Activated CD4-positive, alpha-beta T cell treated with anti-CD3 and anti-CD28 coated beads for 36 hours (primary cell): Measurements from ENCODE around the gene ITIH1. TPM values are rescaled to one million over a fixed set of nuclear protein-coding genes. Genes with fewer than 3 reads are reported as not detected.

Source experiments
- ATAC-seq: fragments of 200-7000 bp; cut with Tn5 transposase; one replicate; pipeline ENCODE4 v1.10.0; 2021; ENCODE audit warnings: mild to moderate bottlenecking, moderate library complexity
- CTCF ChIA-PET: fragments of 350-600 bp; sonication (Branson Sonifier 250); formaldehyde crosslinking; loops from one replicate; lab custom pipeline; 2021; ENCODE audit warnings: antibody characterized with exemption; lab: Charles Lee
- POLR2A ChIA-PET: fragments of 350-600 bp; sonication (Branson Sonifier 250); formaldehyde crosslinking; loops from one replicate; lab custom pipeline; 2021; ENCODE audit warnings: antibody characterized with exemption, inconsistent platforms; lab: Charles Lee
- DNase-seq: peaks from one replicate; pipeline ENCODE4 v3.0.0-alpha.2; 2020
- H3K27ac Mint-ChIP-seq: one replicate; pipeline ENCODE4 v1.8.0; 2021; ENCODE audit warnings: mixed read lengths
- H3K27me3 Mint-ChIP-seq: one replicate; pipeline ENCODE4 v1.8.0; 2021; ENCODE audit warnings: mixed read lengths
- H3K36me3 Mint-ChIP-seq: one replicate; pipeline ENCODE4 v1.8.0; 2021; ENCODE audit warnings: low read depth, mixed read lengths
- H3K4me1 Mint-ChIP-seq: one replicate; pipeline ENCODE4 v1.8.0; 2021; ENCODE audit warnings: mixed read lengths
- H3K4me3 Mint-ChIP-seq: one replicate; pipeline ENCODE4 v1.8.0; 2021; ENCODE audit warnings: mild to moderate bottlenecking, moderate library complexity, mixed read lengths
- H3K9me3 Mint-ChIP-seq: one replicate; pipeline ENCODE4 v1.8.0; 2021; ENCODE audit warnings: low read depth, mixed read lengths
- intact Hi-C, 2 experiments: fragments of 100-400 bp; cut with DNase I in 1 of 2; cut with micrococcal nuclease in 1 of 2; formaldehyde crosslinking; loops; one replicate each; pipeline versions ENCODE4 v1.14.2 to v1.15.1; 2022 to 2024; cut with DNase I, micrococcal nuclease
- total RNA-seq, 2 experiments: library from RNA; stranded (reverse); gene quantifications; one replicate each; pipeline ENCODE4 v1.2.3, GENCODE V29; 2021

Gene ITIH1
- total RNA-seq, 2 experiments from 2014 or later: not detected

DNA sequence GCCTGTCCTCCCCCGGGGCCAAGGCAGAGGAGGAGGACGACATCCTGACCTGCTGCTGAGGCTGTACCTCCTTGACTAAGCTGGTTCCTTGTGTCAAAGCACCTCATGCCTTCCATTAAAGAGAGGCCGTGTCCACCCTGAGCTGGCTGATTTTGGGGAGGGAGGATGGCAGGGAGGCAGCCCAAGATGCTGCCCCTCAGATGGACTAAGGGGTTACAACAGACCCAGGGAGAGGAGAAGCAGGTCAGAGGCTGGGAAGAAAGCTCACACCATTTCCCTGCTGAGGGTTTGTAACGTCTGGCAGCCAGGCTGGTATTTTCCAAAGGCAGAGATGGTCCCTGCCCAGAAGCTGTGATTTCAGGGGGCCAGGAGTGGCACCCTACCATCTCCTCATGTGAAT, 14.5 kb downstream of the ITIH1 start:
- no peaks in the 10 kb centered on the region for H3K36me3 Mint-ChIP-seq
- no peak for ATAC-seq
- POLR2A ChIA-PET: no interaction called here
- no peaks in the 10 kb centered on the region for H3K9me3 Mint-ChIP-seq
- H3K27ac Mint-ChIP-seq: no peak overlapping the region
- intact Hi-C loops: no loop called here
- CTCF ChIA-PET: no interaction called here
- no peaks in the 10 kb centered on the region for H3K4me1 Mint-ChIP-seq
- DNase-seq: no peak
- no peak overlapping the region for H3K4me3 Mint-ChIP-seq
- no peaks in the 10 kb centered on the region for H3K27me3 Mint-ChIP-seq

DNA sequence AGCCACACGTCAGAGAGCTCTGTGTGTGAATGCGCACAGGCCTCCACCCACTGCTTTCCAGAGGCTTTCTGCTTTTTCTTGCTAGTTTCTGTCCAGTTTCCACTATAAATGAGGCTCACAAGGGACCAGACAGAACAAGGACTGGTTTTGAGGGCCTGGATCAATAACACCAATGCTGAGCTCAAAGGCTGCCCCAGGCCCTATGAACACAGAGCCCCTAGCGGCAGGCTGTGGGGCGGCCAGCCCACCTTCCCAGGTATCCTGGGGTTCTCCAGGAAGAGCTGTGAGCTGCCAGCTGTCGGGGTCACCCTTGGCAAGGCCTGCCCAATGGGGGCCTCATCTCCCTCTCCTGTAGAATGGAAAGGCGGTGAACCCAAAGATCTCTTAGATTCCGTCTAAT, 15.0 kb downstream of the ITIH1 start:
- no peaks in the 10 kb centered on the region for H3K9me3 Mint-ChIP-seq

DNA sequence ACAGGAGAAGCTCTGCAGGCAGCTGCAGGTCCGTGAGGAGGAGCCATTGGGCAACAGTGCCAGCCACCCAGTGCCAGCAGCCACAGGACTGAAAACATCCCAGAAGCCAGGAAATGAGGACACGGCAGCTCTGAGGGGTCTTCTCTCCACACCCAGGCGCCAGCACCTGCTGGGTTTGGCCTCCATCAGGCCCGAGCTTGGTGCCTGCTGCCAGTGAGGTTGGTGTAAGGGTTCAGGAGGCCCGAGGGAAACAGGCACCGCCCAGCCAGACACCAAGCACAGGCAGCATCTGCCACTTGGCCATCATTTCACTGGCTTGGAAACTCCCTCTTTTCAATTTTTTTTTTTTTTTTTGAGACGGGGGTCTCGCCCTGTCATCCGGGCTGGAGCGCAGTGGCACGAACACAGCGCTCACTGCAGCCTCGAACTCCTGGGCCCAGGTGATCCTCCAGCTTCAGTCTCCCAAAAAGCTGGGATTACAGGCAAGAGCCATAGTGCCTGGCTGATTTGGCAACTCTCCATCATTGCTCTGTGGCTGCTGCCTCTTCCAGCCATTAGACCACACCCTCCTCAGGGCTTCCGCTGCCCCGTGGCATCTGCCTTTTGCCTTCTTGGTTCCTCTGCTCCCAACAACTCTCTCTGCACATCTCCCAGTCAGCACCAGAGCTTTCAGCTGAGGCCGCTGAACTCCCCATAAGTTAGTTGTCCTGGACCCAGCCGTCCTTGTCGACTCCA, 15.7 kb downstream of the ITIH1 start:
- no peaks in the 10 kb centered on the region for H3K4me1 Mint-ChIP-seq
- POLR2A ChIA-PET: interaction anchor here (1.2 kb wide), 1 partner anchor 141 kb away, joined by 3 read pairs; no protein-coding TSS in a partner anchor
- H3K36me3 Mint-ChIP-seq: no peaks in the 10 kb centered on the region
- no peak for DNase-seq
- no peak overlapping the region for H3K4me3 Mint-ChIP-seq
- H3K27ac Mint-ChIP-seq: no peak overlapping the region
- ATAC-seq: no peak
- intact Hi-C loops: no loop called here
- no peaks in the 10 kb centered on the region for H3K27me3 Mint-ChIP-seq
- CTCF ChIA-PET: interaction anchor here (0.6 to 0.7 kb wide), 2 partner anchors 87 to 1901 kb away, joined by 3 read pairs; partner anchors contain the start of gene SPCS1
- no peaks in the 10 kb centered on the region for H3K9me3 Mint-ChIP-seq

More for the DNA sequence above, 15.0 kb downstream of the ITIH1 start:
- no peak overlapping the region for H3K27ac Mint-ChIP-seq
- POLR2A ChIA-PET: no interaction called here
- no peaks in the 10 kb centered on the region for H3K4me1 Mint-ChIP-seq
- DNase-seq (no peak), ATAC-seq (no peak)
- CTCF ChIA-PET: no interaction called here
- no peaks in the 10 kb centered on the region for H3K36me3 Mint-ChIP-seq
- no peaks in the 10 kb centered on the region for H3K27me3 Mint-ChIP-seq
- intact Hi-C loops: no loop called here
- H3K4me3 Mint-ChIP-seq: no peak overlapping the region

DNA sequence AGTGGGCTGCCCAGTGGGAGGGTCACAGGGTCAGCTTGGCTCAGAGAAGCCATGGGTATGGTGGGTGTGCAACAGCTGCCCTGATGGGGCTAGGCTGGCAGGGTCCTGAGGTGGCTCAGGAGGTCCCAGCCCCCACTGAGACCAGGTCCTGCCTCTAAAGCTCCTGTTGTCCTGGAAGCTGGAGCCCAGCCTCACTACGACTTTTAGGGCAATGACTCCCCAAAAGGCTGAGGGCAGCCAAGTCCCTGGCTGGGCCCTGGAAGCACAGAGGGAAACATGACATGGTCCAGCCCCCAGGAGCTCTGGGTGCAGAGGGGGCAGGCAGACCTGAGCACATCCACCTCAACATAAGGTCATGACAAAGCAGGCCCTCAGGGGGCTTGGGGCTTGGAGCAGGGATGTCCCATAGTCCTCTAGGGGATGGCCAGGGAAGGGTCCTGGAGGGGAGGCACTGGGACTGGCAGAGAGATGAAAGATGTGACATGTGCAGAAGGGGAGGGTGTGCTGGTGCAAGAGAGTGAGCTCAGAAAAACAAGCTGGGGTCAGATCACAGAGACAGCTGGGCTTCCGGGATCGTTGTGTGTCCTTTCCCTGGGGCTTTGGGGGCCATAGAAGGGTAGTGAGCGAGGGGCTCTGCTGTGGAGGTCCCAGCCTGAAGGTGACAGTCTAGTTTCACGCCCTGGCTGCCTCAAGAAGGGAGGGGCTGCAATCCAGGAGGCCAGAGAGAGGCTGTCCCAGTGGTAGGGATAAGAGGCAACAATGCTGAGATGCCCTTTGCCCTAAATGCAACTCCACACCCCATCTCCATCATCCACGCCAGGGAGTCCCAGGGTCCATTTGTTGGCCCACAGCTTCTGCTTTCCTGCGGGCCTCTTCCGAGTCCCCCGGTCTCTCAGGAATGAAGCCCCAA, 16.6 kb downstream of the ITIH1 start:
- Mint-ChIP-seq H3K36me3 (no peaks in the 10 kb centered on the region), H3K4me1 (no peaks in the 10 kb centered on the region), H3K4me3 (no peak overlapping the region), H3K27me3 (no peaks in the 10 kb centered on the region), H3K9me3 (no peaks in the 10 kb centered on the region), H3K27ac (no peak overlapping the region)
- ATAC-seq: no peak
- DNase-seq: no peak
- intact Hi-C loops: no loop called here
- ChIA-PET POLR2A (interaction anchor here (1.2 kb wide), 1 partner anchor 142 kb away, joined by 3 read pairs; no protein-coding TSS in a partner anchor), CTCF (interaction anchor here (0.7 kb wide), 1 partner anchor 88 kb away, joined by 3 read pairs; the partner anchor contains the start of gene SPCS1)

DNA sequence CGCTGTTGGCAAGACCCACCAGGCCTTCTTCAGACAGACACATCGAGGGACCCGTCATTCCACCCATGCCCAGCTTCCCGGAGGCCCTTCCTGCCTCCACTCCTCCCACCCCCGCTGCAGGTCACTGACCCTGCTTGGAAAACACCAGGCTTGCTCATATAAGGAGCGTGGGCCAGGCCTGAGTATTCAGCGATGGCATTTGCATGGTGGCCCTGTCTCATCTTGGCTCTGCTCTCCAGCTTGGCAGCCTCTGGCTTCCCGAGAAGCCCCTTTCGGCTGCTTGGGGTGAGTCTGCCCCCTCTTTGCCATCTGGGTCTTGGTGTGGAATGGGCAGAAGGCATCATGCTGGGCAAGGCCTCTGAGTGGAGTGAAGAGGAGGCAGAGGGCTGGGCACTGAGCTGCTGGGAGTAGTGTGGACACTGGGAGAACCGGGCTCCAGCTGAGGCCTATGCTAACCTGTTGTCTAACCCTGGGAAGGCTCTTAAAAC, 17.3 kb downstream of the ITIH1 start, which contains the start of gene ITIH3:
Gene ITIH3, plus strand, starts transcription at position 185 of the 488 bp plus-strand sequence. Its CDS starts 8 bp downstream, at position 193.
- Mint-ChIP-seq H3K4me1 (no peaks in the 10 kb centered on the region), H3K27ac (no peak within 1 kb of the TSS), H3K27me3 (no peaks in the 10 kb centered on the region), H3K4me3 (no peak within 1 kb of the TSS), H3K9me3 (no peaks in the 10 kb centered on the region), H3K36me3 (no peaks in the 10 kb centered on the region)
- POLR2A ChIA-PET: no interaction called here
- CTCF ChIA-PET: no interaction called here
- intact Hi-C loops: no loop called here
- no peak for ATAC-seq
- DNase-seq: no peak

DNA sequence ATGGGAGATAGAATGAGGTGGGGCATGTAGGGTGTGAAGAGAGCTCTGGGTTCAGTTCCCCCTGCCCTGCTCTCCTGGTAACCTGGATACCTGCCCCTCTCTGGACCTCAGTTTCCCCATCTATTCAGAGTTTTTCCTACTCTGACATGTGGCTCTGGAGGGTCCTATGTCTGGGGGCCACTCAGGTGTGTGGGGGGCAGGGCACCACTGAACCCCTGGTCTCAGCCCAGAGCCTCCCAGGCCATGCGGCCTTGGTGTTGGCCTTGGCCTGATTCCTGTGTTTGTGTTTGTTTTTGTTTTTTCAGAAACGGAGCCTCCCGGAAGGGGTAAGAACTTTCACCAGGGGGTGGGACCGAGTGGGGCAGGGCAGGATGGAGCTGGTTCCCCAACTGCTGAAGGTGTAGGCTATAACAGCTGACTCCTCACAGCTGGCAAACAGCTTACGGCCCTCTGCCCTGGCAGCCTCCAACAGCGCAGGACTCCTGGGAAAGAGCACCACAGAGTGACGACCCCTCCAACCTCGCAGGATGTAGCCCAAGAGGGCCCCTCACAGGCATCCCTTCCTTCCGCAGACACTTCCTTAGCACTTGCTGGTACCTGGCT, 18.0 kb downstream of the ITIH1 start:
- ChIA-PET CTCF (no interaction called here), POLR2A (no interaction called here)
- Mint-ChIP-seq H3K4me3 (no peak overlapping the region), H3K27me3 (no peaks in the 10 kb centered on the region), H3K9me3 (no peaks in the 10 kb centered on the region), H3K36me3 (no peaks in the 10 kb centered on the region), H3K27ac (no peak overlapping the region), H3K4me1 (no peaks in the 10 kb centered on the region)
- intact Hi-C loops: no loop called here
- ATAC-seq (no peak), DNase-seq (no peak)

DNA sequence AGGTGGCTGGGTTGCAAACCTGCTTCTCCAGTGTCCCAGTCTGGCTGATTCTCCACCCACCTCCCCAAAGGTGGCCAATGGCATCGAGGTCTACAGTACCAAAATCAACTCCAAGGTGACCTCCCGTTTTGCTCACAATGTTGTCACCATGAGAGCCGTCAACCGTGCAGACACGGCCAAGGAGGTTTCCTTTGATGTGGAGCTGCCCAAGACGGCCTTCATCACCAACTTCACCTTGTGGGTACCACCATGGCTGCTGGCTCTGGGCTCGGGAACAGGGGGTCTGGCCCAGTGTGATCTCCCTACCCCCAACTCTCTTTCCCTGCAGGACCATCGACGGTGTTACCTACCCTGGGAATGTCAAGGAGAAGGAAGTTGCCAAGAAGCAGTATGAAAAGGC, 19.0 kb downstream of the ITIH1 start:
- H3K36me3 Mint-ChIP-seq: no peaks in the 10 kb centered on the region

DNA sequence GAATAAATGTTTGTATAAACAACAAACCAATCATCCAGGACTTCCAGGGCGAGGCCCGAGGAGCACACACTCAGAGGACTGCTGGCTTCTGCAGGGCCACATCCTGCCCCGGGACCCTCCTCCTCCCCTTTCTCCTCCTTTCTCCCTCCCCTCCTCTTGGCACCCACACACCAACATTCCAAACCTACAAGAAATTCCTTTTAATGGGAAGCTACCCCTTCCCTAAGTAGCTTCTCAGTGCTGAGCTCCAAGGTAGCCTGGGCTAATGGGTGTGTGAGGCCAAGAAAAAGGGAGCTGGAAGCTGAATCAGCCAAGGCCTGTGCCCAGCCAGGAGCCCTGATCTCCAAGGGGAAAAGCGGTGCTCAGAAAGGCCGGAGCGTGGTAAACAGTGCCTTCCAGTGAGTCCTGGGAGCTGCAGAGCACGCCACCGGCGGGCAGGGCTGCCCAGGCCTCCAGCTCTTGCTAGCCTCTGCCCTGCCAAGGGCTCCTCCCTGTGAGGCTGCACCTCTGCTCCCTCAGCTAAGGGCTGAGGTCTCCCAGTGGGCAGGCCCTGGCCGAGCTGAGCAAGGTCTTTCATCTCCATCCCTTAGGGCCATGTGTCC, 21.1 kb downstream of the ITIH1 start:
- no peak overlapping the region for H3K4me3 Mint-ChIP-seq
- ATAC-seq (no peak), DNase-seq (no peak)
- no peaks in the 10 kb centered on the region for H3K4me1 Mint-ChIP-seq
- intact Hi-C loops: no loop called here
- H3K36me3 Mint-ChIP-seq: no peaks in the 10 kb centered on the region
- no peaks in the 10 kb centered on the region for H3K27me3 Mint-ChIP-seq
- no peak overlapping the region for H3K27ac Mint-ChIP-seq
- no peaks in the 10 kb centered on the region for H3K9me3 Mint-ChIP-seq
- ChIA-PET CTCF (interaction anchor here (0.5 to 1.6 kb wide), 16 partner anchors 11 to 1924 kb away, joined by 3 to 5 read pairs (median 3); partner anchors contain the start of genes GLT8D1 and SPCS1), POLR2A (no interaction called here)

More for the DNA sequence above, 19.0 kb downstream of the ITIH1 start:
- no peaks in the 10 kb centered on the region for H3K9me3 Mint-ChIP-seq
- POLR2A ChIA-PET: no interaction called here
- intact Hi-C loops: no loop called here
- no peaks in the 10 kb centered on the region for H3K27me3 Mint-ChIP-seq
- H3K4me3 Mint-ChIP-seq: no peak overlapping the region
- H3K4me1 Mint-ChIP-seq: no peaks in the 10 kb centered on the region
- no peak for ATAC-seq
- no peak for DNase-seq
- no peak overlapping the region for H3K27ac Mint-ChIP-seq
- CTCF ChIA-PET: interaction anchor here (0.6 to 0.8 kb wide), 2 partner anchors 26 to 71 kb away, joined by 3 read pairs; no protein-coding TSS in a partner anchor

DNA sequence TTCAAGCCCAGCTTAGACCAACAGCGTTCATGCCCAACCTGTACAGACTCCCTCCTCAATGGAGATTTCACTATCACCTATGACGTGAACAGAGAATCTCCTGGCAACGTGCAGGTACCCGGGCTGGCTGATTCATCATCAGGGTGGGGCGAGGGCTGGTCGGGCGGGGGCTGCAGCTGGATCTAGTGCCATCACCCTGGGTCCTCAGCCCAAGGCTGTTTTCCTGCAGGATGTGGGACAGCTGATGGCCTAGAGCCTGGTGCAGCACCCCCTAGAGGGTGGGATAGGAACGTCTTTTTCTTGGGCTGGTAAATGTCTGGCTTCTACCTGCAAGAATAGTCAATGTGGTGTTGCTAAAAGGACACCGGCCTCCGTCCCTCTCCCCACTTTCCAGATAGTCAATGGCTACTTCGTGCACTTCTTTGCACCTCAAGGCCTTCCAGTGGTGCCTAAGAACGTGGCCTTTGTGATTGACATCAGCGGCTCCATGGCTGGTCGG, 21.6 kb downstream of the ITIH1 start:
- H3K4me3 Mint-ChIP-seq: no peak overlapping the region
- ATAC-seq (peak; percentile 63), DNase-seq (peak; percentile 51)
- no peaks in the 10 kb centered on the region for H3K36me3 Mint-ChIP-seq
- no peak overlapping the region for H3K27ac Mint-ChIP-seq
- ChIA-PET CTCF (interaction anchor here (0.5 to 1.6 kb wide), 13 partner anchors 12 to 1924 kb away, joined by 3 to 5 read pairs (median 4); partner anchors contain the start of genes GLT8D1 and SPCS1), POLR2A (no interaction called here)
- H3K9me3 Mint-ChIP-seq: no peaks in the 10 kb centered on the region
- intact Hi-C loops: no loop called here
- H3K27me3 Mint-ChIP-seq: peaks cover under 1% of the 10 kb centered on the region
- no peaks in the 10 kb centered on the region for H3K4me1 Mint-ChIP-seq

DNA sequence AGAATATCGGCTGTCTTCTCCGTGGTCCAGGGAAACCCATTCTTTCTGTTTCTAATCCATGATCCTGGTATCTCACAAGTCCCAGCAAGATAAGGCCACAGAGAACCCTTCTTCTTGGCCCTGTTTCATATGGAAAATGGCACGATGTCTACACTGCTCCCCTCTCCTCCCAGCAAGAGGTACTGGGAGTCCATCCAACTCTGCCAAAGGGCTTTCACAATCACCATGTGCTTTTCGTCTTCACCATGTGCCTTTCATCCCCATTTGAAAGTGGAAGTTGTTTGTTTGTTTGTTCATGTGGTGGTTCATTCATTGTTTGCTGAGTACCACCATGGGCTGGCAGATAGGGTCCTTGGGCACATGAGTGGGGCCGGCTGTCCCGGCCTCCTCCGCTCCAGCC, 22.7 kb downstream of the ITIH1 start:
- no peaks in the 10 kb centered on the region for H3K9me3 Mint-ChIP-seq
- no peaks in the 10 kb centered on the region for H3K4me1 Mint-ChIP-seq
- POLR2A ChIA-PET: interaction anchor here (0.6 kb wide), 1 partner anchor 621 kb away, joined by 3 read pairs; no protein-coding TSS in a partner anchor
- no peak overlapping the region for H3K27ac Mint-ChIP-seq
- H3K36me3 Mint-ChIP-seq: no peaks in the 10 kb centered on the region
- ATAC-seq: no peak
- DNase-seq: no peak
- H3K4me3 Mint-ChIP-seq: no peak overlapping the region
- intact Hi-C loops: no loop called here
- CTCF ChIA-PET: interaction anchor here (0.9 kb wide), 1 partner anchor 8 kb away, joined by 3 read pairs; no protein-coding TSS in a partner anchor
- peaks cover 2% of the 10 kb centered on the region for H3K27me3 Mint-ChIP-seq
